GM12874 (cell line): ENCODE results near the gene UBE2R2.

Experiments used
- TF ChIP-seq, protein P1 (sequence below): IDR thresholded peaks from 2 replicates; pipeline ENCODE4 v1.5.1; 2011; ENCODE audit warnings: low read depth, mild to moderate bottlenecking, control low read depth, low read length, moderate library complexity; ENCODE audit not compliant: insufficient read depth

UBE2R2 gene

DNA sequence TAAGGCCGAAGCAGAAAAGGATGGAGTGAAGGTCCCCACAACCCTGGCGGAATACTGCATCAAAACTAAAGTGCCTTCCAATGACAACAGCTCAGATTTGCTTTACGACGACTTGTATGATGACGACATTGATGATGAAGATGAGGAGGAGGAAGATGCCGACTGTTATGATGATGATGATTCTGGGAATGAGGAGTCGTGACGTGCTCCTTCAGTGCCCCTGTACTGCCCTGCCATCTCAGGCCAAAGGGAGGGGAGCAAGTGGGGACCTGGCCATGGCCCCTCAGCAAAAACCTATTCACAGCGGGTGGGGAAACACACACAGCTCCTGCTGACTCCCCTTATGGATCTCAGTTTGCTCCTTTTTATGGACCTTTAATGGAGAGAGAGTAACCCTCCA, 100.1 kb downstream of the UBE2R2 start:
- TF ChIP-seq, protein P1, sequence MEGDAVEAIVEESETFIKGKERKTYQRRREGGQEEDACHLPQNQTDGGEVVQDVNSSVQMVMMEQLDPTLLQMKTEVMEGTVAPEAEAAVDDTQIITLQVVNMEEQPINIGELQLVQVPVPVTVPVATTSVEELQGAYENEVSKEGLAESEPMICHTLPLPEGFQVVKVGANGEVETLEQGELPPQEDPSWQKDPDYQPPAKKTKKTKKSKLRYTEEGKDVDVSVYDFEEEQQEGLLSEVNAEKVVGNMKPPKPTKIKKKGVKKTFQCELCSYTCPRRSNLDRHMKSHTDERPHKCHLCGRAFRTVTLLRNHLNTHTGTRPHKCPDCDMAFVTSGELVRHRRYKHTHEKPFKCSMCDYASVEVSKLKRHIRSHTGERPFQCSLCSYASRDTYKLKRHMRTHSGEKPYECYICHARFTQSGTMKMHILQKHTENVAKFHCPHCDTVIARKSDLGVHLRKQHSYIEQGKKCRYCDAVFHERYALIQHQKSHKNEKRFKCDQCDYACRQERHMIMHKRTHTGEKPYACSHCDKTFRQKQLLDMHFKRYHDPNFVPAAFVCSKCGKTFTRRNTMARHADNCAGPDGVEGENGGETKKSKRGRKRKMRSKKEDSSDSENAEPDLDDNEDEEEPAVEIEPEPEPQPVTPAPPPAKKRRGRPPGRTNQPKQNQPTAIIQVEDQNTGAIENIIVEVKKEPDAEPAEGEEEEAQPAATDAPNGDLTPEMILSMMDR, result no peak

DNA sequence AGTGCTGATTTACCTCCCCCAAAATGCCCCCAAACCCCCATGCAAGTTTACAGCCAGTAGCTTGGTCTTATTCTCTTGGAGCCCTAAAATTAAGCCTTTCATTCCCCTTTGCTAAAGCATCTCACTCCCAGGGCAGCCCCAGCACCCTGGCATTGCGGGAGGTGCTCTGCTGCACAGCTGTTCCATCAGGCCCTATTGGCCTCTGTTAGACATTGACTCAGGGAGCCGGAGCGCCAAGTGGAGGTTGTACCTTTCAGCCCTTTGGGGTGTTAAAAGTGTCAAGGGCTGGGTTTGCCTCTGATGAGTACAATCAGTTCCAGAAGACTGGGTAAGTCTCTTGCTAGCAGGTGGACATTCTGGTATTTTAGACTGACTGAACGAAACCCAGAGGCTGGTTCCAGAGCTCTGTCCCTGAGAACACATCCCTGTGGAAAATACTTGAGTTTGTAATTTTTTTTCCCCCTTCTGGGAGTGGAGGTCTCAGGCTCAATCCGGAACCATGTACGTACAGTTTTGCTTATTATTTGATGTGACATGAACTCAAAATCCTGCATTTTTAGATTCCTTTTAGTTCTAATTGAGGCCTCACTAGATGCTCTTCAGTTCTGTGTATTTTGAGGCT, 102.4 kb downstream of the UBE2R2 start:
- TF ChIP-seq, protein P1, result no peak

DNA sequence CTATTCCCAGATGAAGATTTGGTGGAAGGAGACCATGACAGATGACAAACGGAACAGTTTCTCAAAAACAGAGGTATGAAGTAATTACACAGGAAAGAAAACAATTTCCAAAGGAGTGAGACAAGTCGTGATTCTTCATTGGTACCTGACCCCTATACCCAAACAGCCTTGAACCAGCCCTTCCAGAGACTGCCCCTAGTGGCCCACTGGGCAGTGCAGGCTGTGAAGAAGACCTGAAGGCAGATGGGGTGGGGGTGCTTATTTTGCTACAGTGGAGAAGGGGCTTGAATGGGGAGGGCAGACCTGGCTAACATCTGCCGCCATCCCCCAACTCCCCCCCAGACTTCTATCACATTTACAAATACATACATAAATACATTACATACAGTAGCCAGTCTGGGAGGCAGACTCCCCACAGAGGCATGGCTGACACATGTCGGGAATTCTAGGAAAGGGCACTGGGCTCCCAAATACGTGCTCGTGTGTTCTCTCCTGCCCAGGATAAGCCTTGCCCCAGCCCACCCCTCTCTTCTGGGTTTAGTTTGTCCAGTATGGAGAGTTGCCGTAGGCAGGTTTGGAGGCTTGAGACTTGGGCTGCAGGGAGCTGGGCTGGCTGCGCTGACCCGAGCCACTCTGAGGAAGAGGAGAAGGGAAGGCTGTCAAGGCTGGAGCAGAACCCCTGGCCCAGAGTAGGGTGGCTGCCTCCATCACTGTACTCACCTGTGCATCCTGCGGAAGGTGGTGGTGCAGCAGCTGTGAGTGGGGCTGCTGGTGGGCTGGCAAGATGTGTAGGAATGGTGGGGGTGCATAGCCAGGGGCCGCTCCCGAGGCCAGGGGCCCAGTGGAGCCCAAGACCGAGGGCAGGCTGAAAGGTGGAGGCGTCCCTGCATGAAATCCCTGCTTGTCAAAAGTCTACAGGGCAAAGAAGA, 105.3 kb downstream of the UBE2R2 start:
- TF ChIP-seq, protein P1, result peak; percentile 83

DNA sequence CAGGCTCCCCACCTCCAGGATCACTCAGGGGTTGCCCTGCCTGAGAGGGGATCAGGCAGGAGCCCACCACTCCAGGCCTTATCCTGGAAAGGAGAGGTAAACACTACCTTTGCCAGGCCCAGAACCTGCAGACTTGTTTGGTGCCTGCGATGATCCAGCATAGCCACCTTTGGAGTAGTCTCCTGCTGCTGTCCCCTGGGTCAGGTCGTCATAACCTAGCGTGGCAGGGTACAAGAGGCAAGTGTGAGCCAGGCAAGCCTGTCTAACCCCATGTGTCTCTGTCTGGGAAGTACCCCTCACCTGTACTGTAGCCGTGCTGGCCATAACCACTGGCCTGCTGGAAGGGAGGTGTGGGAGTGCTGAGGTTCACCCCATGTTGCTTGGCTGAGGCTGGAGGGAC, 106.1 kb downstream of the UBE2R2 start:
- TF ChIP-seq, protein P1, result no peak

DNA sequence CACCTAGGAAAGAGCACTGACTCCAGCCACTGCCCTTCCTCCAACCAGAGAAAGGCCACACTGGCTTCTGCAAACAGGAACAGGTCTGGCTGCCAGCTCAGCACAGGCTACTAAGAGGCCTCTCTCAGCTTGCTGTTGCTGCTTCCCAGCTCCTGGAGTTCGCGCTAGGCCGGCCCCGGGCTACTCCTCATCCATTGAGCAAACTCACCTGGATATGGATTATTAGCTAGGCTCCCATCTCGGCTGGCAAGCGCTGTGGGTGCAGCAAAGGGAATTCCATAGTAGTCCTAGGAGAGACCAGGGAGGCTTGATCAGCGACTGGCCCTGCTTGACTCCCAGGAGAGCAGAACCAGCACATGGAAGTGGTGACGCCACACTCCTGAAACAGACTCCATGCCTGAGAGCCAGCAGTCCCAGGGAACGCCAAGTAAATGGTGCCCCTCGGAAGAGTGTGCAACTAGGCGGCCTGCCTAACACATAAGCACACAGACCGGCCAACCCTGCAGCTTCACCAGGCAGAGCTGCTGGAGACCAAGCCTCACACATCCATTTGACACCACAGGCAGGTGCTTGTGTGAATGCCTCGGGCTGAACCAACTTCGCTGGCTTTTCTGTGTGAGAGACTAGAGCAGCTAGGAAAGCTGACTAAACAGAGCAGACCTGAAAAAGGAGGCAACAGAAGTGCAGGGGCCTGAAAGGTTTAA, 107.2 kb downstream of the UBE2R2 start:
- TF ChIP-seq, protein P1, result no peak

DNA sequence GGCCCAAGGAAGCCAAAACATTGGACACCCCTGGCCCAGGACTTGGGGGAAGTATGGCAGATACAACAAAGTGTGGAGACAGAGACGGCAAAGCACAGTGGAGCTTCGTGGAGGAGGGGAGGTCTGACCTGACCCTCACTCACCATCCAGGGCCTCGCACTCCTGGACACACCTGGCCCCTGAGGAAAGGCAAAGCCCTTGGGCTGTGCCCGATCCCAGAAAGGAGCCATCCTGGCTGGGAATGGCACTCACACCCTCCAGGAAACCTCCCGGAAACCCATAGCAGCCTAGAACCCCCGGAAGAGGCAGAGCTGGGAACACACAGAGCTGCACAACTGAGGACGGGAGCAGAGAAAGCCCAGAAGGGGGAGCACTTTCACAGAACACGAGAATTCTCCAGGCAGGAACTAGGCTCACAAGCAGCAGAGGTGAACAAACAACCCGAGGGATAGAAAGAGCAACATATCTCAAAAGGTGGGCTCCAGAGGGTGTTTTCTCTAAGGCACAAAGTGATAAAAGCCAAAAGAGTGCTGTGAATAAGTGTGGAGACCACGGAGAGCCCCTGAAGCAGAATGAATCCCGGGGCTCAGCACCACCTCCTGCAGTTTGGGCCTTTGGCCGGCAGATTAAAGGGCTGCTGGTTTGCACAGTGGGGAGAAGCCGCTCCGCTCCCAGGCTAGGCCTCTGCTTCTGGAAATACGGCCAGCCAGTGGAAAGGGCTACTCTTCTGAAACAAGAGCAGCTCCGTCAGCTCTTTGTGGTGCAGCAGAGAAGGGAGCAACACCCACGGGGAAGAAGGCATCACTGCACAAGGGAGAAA, 108.2 kb downstream of the UBE2R2 start:
- TF ChIP-seq, protein P1, result peak; percentile 54
